Lower lobe of right lung (tissue), 2 donors: ENCODE measurements around the gene UGT1A8. TPM values are rescaled to one million over a fixed set of nuclear protein-coding genes. Genes with fewer than 3 reads are reported as not detected.

Experiments used
- ATAC-seq, 2 donors: fragments of 200-7000 bp; cut with Tn5 transposase; one replicate each; pipeline ENCODE4 v1.9.1; 2020 to 2022; ENCODE audit warnings: mild to moderate bottlenecking in 2 of 2, moderate library complexity in 2 of 2
- DNase-seq: peaks from one replicate; pipeline ENCODE4 v3.0.0-alpha.2; 2020
- H3K27ac ChIP-seq: fragments of 200-600 bp; one replicate; pipeline ENCODE4 v1.8.0; 2022
- H3K27me3 ChIP-seq: fragments of 200-600 bp; one replicate; pipeline ENCODE4 v1.8.0; 2022; ENCODE audit warnings: low read depth
- H3K36me3 ChIP-seq: fragments of 200-600 bp; one replicate; pipeline ENCODE4 v1.8.0; 2022; ENCODE audit warnings: mild to moderate bottlenecking
- H3K4me1 ChIP-seq: fragments of 200-600 bp; one replicate; pipeline ENCODE4 v1.8.0; 2022
- H3K4me3 ChIP-seq: fragments of 200-600 bp; one replicate; pipeline ENCODE4 v1.8.0; 2022; ENCODE audit warnings: mild to moderate bottlenecking
- H3K9me3 ChIP-seq: fragments of 200-600 bp; one replicate; pipeline ENCODE4 v1.8.0; 2022
- intact Hi-C: fragments of 100-400 bp; cut with DNase I; formaldehyde crosslinking; loops from one replicate; pipeline ENCODE4 v1.11.0; 2022
- total RNA-seq: library from RNA; stranded (reverse); fragmentation: NEBNext Ultra II Directional; extraction: Animal tissue kit (Norgen Biotek cat#: 25700); gene quantifications from one replicate; pipeline ENCODE4 v1.2.1, GENCODE V29; 2021
- TF ChIP-seq, protein P1 (sequence below): fragments of 200-600 bp; IDR thresholded peaks from one replicate; pipeline ENCODE4 v1.8.0; 2022; ENCODE audit warnings: antibody characterized with exemption, mild to moderate bottlenecking
- donor health status: DM: no; HTN: yes; CAD: no; lungs with severe emphysema.

Gene UGT1A8
- total RNA-seq, 1 donor from 2014 or later = not detected

DNA sequence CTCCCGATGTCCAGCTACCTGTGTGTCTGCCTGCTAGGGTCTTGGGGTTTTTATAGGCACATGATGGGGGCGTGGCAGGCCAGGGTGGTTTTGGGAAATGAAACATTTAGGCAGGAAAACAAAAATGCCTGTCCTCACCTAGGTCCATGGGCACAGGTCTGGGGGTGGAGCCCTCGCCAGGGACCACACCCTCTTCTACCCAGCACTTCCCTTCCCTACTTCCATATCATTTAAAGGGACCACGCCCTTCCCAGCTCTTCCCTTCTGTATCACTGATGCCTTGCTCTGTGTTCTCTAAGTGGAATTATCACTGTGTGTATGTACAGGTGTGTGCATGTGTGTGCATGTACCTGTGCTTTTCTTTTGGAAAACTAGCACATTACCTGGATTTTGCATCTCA lies 149.0 kb downstream of the UGT1A8 start:
- H3K27me3 ChIP-seq = peaks cover 5% of the 10 kb centered on the region
- intact Hi-C loops = no loop called here
- DNase-seq (no peak), ATAC-seq (no peak)
- H3K9me3 ChIP-seq = no peaks in the 10 kb centered on the region
- TF ChIP-seq, protein P1, sequence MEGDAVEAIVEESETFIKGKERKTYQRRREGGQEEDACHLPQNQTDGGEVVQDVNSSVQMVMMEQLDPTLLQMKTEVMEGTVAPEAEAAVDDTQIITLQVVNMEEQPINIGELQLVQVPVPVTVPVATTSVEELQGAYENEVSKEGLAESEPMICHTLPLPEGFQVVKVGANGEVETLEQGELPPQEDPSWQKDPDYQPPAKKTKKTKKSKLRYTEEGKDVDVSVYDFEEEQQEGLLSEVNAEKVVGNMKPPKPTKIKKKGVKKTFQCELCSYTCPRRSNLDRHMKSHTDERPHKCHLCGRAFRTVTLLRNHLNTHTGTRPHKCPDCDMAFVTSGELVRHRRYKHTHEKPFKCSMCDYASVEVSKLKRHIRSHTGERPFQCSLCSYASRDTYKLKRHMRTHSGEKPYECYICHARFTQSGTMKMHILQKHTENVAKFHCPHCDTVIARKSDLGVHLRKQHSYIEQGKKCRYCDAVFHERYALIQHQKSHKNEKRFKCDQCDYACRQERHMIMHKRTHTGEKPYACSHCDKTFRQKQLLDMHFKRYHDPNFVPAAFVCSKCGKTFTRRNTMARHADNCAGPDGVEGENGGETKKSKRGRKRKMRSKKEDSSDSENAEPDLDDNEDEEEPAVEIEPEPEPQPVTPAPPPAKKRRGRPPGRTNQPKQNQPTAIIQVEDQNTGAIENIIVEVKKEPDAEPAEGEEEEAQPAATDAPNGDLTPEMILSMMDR = no peak
- H3K4me3 ChIP-seq = no peak overlapping the region
- no peak overlapping the region for H3K27ac ChIP-seq
- H3K4me1 ChIP-seq = no peaks in the 10 kb centered on the region
- no peaks in the 10 kb centered on the region for H3K36me3 ChIP-seq

- Histone ChIP-seq H3K36me3 (no peaks in the 10 kb centered on the region), H3K9me3 (no peaks in the 10 kb centered on the region), H3K4me3 (no peak overlapping the region), H3K4me1 (no peaks in the 10 kb centered on the region), H3K27ac (no peak overlapping the region), H3K27me3 (peaks cover 4% of the 10 kb centered on the region)
- TF ChIP-seq, protein P1 = no peak
- intact Hi-C loops = no loop called here
- DNase-seq (no peak), ATAC-seq (no peak)
Observed at GRCh38 chr2:233768076-233768475, 150.6 kb downstream of the UGT1A8 start.

DNA sequence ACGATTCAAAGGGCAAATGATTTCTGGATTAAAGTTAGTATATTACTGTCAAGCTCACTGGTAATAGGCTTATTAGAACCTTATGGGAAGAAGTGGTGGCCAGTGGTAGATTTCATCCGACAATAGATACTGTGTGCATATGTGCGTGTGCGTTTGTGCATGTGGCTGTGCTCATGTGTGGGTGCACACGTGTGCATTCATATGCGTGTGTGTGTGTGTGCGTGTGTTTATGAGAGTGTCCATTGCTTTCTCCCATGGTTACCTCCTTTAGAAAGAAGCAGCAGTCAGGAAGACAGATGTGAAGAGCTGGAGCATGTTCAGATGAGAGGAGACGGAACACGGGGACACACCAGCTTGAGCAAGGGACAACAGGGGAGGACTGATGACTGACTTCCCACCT lies 151.8 kb downstream of the UGT1A8 start:
- Histone ChIP-seq H3K36me3 (no peaks in the 10 kb centered on the region), H3K27ac (no peak overlapping the region), H3K4me3 (no peak overlapping the region), H3K27me3 (no peaks in the 10 kb centered on the region), H3K4me1 (no peaks in the 10 kb centered on the region), H3K9me3 (no peaks in the 10 kb centered on the region)
- DNase-seq (no peak), ATAC-seq (no peak)
- TF ChIP-seq, protein P1 = no peak
- intact Hi-C loops = no loop called here

GRCh38 chr2:233772153-233772552 lies 154.7 kb downstream of the UGT1A8 start:
- H3K4me3 ChIP-seq = no peak overlapping the region
- DNase-seq (no peak), ATAC-seq (no peak)
- H3K27ac ChIP-seq = no peak overlapping the region
- intact Hi-C loops = no loop called here
- no peaks in the 10 kb centered on the region for H3K9me3 ChIP-seq
- TF ChIP-seq, protein P1 = no peak
- no peaks in the 10 kb centered on the region for H3K27me3 ChIP-seq
- no peaks in the 10 kb centered on the region for H3K4me1 ChIP-seq
- H3K36me3 ChIP-seq = no peaks in the 10 kb centered on the region

DNA sequence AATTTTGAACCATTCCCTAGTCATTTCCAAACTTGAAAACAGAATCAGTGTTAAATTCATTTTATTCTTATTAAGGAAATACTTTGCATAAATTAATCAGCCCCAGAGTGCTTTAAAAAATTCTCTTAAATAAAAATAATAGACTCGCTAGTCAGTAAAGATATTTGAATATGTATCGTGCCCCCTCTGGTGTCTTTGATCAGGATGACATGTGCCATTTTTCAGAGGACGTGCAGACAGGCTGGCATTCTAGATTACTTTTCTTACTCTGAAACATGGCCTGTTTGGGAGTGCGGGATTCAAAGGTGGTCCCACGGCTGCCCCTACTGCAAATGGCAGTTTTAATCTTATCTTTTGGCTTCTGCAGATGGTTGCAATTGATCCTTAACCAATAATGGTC lies 155.2 kb downstream of the UGT1A8 start:
- intact Hi-C loops = no loop called here
- TF ChIP-seq, protein P1 = no peak
- no peak for ATAC-seq

DNA sequence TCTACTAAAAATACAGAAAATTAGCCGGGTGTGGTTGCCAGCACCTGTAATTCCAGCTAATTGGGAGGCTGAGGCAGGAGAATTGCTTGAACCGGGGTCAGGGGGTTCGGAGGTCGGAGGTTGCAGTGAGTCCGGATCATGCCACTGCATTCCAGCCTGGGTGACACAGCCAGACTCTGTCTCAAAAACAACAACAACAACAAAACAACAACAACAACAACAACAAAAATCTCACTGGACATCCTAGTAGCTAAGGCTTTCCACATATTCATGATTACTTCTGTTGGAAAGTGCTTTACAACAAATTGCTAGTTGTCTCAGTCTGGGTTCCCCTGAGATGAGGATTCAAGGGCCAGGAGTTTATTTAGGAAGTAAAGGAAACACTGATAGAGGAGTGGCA lies 156.4 kb downstream of the UGT1A8 start:
- TF ChIP-seq, protein P1 = no peak
- no peaks in the 10 kb centered on the region for H3K9me3 ChIP-seq
- DNase-seq = no peak
- H3K27ac ChIP-seq = no peak overlapping the region
- no peak overlapping the region for H3K4me3 ChIP-seq
- H3K36me3 ChIP-seq = no peaks in the 10 kb centered on the region
- no peak for ATAC-seq
- no peaks in the 10 kb centered on the region for H3K4me1 ChIP-seq
- no peaks in the 10 kb centered on the region for H3K27me3 ChIP-seq
- intact Hi-C loops = no loop called here

More for the DNA sequence above, 155.2 kb downstream of the UGT1A8 start:
- no peak for DNase-seq
- Histone ChIP-seq H3K9me3 (no peaks in the 10 kb centered on the region), H3K27ac (no peak overlapping the region), H3K4me1 (no peaks in the 10 kb centered on the region), H3K36me3 (no peaks in the 10 kb centered on the region), H3K27me3 (no peaks in the 10 kb centered on the region), H3K4me3 (no peak overlapping the region)
